ENCODE data around the gene COX5B. TPM values are rescaled to one million over a fixed set of nuclear protein-coding genes. Genes with fewer than 3 reads are reported as not detected.

Gene COX5B
- total RNA-seq, 1 donor from 2014 or later: 156 TPM

DNA sequence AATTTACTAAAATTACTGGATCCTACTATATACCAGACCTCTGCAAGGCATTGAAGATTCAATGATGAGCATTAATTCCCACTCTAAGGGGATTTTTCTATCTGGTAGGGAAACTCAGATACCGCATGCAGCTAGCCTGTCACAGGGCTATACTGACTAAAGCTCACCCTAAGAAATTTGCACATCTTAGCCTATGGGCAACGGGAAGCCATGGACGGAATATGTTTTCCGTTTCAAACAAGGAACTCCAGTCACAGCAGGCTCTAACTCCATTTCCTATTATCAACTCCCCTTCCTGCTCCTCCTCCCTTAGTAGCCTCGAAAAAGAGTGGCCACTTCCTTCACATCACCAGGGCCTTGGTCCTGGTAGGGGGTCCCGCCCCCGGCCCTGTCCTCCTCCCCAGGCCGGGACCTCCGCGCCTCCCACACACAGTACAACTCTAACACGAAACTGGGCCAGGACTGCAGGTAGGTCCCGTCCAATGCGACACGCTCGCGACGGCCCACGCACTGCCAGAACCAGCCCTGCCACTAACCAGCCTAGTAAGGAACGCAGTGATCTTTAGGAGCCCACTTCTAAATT, 659 bp upstream of the COX5B start:
- no peak for DNase-seq
- ChIA-PET CTCF (interaction anchor here (0.6 to 2.0 kb wide), 4 partner anchors 18 to 55 kb away, joined by 4 to 18 read pairs (median 10); partner anchors contain the start of gene ACTR1B), POLR2A (interaction anchor here (0.6 to 10.2 kb wide), 7 partner anchors 17 to 839 kb away, joined by 3 to 207 read pairs (median 5); partner anchors contain the start of genes ACTR1B, ANKRD36B and C2orf92)
- Mint-ChIP-seq H3K4me3 (peak overlapping the region; percentile 94), H3K27me3 (no peaks in the 10 kb centered on the region), H3K36me3 (ENCODE audit: low read depth) (peaks cover 32% of the 10 kb centered on the region), H3K4me1 (peaks cover 19% of the 10 kb centered on the region), H3K9me3 (no peaks in the 10 kb centered on the region), H3K27ac (peak overlapping the region; percentile 94)
- peak; percentile 40 for ATAC-seq (ENCODE audit: low read depth)
- intact Hi-C loops (cut with micrococcal nuclease): loop anchor here (1.0 to 5.0 kb wide), 4 partner anchors 19 to 1008 kb away; partner anchors contain the start of genes ACTR1B and KANSL3
- TF ChIP-seq, protein P1, sequence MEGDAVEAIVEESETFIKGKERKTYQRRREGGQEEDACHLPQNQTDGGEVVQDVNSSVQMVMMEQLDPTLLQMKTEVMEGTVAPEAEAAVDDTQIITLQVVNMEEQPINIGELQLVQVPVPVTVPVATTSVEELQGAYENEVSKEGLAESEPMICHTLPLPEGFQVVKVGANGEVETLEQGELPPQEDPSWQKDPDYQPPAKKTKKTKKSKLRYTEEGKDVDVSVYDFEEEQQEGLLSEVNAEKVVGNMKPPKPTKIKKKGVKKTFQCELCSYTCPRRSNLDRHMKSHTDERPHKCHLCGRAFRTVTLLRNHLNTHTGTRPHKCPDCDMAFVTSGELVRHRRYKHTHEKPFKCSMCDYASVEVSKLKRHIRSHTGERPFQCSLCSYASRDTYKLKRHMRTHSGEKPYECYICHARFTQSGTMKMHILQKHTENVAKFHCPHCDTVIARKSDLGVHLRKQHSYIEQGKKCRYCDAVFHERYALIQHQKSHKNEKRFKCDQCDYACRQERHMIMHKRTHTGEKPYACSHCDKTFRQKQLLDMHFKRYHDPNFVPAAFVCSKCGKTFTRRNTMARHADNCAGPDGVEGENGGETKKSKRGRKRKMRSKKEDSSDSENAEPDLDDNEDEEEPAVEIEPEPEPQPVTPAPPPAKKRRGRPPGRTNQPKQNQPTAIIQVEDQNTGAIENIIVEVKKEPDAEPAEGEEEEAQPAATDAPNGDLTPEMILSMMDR (IDR thresholded peaks at IDR 0.05): no peak

DNA sequence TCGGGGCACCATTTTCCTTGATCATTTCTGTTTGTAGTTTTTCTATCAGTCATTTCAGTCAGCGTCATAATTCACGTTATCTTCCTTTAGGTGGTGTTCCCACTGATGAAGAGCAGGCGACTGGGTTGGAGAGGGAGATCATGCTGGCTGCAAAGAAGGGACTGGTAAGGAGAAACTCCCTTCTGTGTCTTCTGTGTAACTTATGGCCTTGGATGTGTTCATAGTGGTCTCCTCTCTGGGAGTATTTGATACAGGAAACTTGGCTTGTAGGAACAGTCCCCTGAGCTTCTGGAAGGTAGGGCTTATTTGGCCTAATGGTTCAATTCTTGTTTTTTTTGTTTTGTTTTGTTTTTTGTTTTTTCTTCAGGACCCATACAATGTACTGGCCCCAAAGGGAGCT, 1.1 kb downstream of the COX5B start:
- Mint-ChIP-seq H3K4me3 (peak overlapping the region; percentile 94), H3K36me3 (ENCODE audit: low read depth) (peaks cover 40% of the 10 kb centered on the region), H3K27ac (peak overlapping the region; percentile 94), H3K4me1 (peaks cover 19% of the 10 kb centered on the region), H3K9me3 (no peaks in the 10 kb centered on the region), H3K27me3 (no peaks in the 10 kb centered on the region)
- TF ChIP-seq, protein P1 (IDR thresholded peaks at IDR 0.05): no peak
- ATAC-seq (ENCODE audit: low read depth) (no peak), DNase-seq (no peak)
- CTCF ChIA-PET: interaction anchor here (1.8 to 2.0 kb wide), 3 partner anchors 16 to 56 kb away, joined by 10 to 18 read pairs (median 11); partner anchors contain the start of gene ACTR1B
- POLR2A ChIA-PET: interaction anchor here (0.6 to 10.2 kb wide), 3 partner anchors 15 to 1690 kb away, joined by 3 to 207 read pairs (median 5); partner anchors contain the start of genes ACTR1B, C2orf15, EIF5B and TXNDC9
- intact Hi-C loops (cut with micrococcal nuclease): loop anchor here (5.0 kb wide), 1 partner anchor 1010 kb away; the partner anchor contains the start of gene KANSL3

DNA sequence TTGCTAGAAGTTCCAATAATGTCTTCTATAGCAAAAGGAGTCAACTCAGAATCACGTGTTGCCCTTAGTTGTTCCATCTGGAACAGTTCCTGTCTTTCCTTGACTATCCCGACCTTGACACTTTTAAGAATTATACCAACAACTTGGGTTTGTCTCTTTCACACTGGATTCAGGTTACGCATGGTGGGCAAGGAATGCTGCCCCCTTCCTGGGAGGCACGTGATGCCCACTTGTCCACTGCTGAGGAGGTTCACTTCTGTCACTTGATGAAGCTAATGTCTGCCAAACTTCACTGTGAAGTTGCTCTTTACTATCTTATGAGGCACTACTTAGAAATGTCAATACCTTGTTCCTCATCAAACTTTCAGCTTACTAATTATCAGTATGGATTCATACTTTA, 5.3 kb downstream of the COX5B start:
- intact Hi-C loops (cut with micrococcal nuclease): no loop called here
- ChIA-PET POLR2A (interaction anchor here (10.2 kb wide), 1 partner anchor 11 kb away, joined by 207 read pairs; the partner anchor contains the start of gene ACTR1B), CTCF (no interaction called here)
- no peak overlapping the region for H3K4me3 Mint-ChIP-seq
- peaks cover 56% of the 10 kb centered on the region for H3K36me3 Mint-ChIP-seq (ENCODE audit: low read depth)
- no peaks in the 10 kb centered on the region for H3K9me3 Mint-ChIP-seq
- no peaks in the 10 kb centered on the region for H3K27me3 Mint-ChIP-seq
- DNase-seq (no peak), ATAC-seq (ENCODE audit: low read depth) (no peak)
- no peak overlapping the region for H3K27ac Mint-ChIP-seq
- TF ChIP-seq, protein P1 (IDR thresholded peaks at IDR 0.05): no peak
- peaks cover 11% of the 10 kb centered on the region for H3K4me1 Mint-ChIP-seq

DNA sequence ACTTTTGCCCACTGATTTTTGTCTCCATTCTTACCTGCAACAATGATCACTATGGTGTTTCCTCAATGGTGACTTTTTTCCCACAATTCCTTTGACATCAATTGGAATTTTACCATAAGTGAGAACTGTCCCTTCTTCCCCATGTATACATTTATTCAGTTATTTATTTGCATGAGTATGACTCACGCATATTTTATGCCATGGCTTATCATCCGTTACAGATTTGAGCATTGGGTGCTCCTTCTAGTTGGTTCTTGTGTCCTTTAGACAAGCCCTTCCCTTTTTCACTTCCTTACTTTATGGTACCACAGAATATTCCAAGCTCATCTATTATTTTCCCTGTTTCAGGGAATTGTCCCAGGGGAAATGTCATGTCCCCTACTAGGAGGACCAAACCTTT, 7.6 kb downstream of the COX5B start:
- Mint-ChIP-seq H3K36me3 (ENCODE audit: low read depth) (peaks cover 61% of the 10 kb centered on the region), H3K4me1 (peaks cover under 1% of the 10 kb centered on the region), H3K27me3 (no peaks in the 10 kb centered on the region), H3K4me3 (no peak overlapping the region), H3K9me3 (no peaks in the 10 kb centered on the region), H3K27ac (no peak overlapping the region)
- intact Hi-C loops (cut with micrococcal nuclease): no loop called here
- POLR2A ChIA-PET: no interaction called here
- DNase-seq (no peak), ATAC-seq (ENCODE audit: low read depth) (no peak)
- TF ChIP-seq, protein P1 (IDR thresholded peaks at IDR 0.05): no peak
- CTCF ChIA-PET: no interaction called here

DNA sequence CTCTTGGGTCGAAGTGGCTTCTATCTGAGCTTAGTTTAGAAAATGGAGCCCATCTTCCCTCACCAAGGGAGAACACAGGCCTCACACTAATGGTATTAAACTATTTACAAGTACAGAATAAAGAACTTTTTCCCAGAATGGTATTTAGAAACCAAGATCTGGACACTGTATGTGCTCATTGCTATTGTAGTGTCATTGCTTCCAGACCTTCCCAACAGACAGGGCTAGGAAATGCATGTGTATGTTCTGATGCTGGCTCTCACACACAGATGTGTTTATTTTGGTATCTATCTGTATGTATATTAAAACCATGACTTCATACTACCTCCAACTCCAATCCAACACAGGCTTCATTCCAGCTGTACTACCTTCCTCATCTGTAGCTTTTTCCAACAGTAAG, 8.0 kb downstream of the COX5B start:
- intact Hi-C loops (cut with micrococcal nuclease): no loop called here
- Mint-ChIP-seq H3K9me3 (no peaks in the 10 kb centered on the region), H3K4me3 (no peak overlapping the region), H3K4me1 (no peaks in the 10 kb centered on the region), H3K27me3 (no peaks in the 10 kb centered on the region), H3K36me3 (ENCODE audit: low read depth) (peaks cover 61% of the 10 kb centered on the region), H3K27ac (no peak overlapping the region)
- DNase-seq: no peak
- ATAC-seq (ENCODE audit: low read depth): no peak
- ChIA-PET POLR2A (no interaction called here), CTCF (no interaction called here)
- TF ChIP-seq, protein P1 (IDR thresholded peaks at IDR 0.05): no peak

Data from activated B cell treated with CpG ODN at 0.5 μM for 24 hours (primary cell).